EH (cell line): ENCODE measurements around the gene FAXDC2.

ENCODE experiments used
- DNase-seq: peaks from one replicate; pipeline ENCODE4 v3.0.0-alpha.2; 2015; ENCODE audit warnings: low read depth

FAXDC2 gene

GRCh38 chr5:154850255-154851062 is at the start of gene FAXDC2:
Gene FAXDC2, minus strand, starts transcription at chr5:154850603. Its CDS starts 12,425 bp downstream, at chr5:154838178.
- peak; percentile 85 for DNase-seq

- DNase-seq, result peak; percentile 16
Measured at GRCh38 chr5:154900066-154900465, 49.7 kb upstream of the FAXDC2 start.

- no peak for DNase-seq
Measured at GRCh38 chr5:154899151-154899816, 48.9 kb upstream of the FAXDC2 start.

GRCh38 chr5:154898210-154898609 is 47.8 kb upstream of the FAXDC2 start:
- DNase-seq, result no peak

GRCh38 chr5:154896562-154897165 is 46.3 kb upstream of the FAXDC2 start:
- no peak for DNase-seq

GRCh38 chr5:154895606-154896561 is 45.5 kb upstream of the FAXDC2 start:
- no peak for DNase-seq

- no peak for DNase-seq
Measured at GRCh38 chr5:154893381-154893780, 43.0 kb upstream of the FAXDC2 start.

GRCh38 chr5:154892369-154892771 is 42.0 kb upstream of the FAXDC2 start:
- DNase-seq, result no peak

GRCh38 chr5:154885439-154885838 is 35.0 kb upstream of the FAXDC2 start:
- DNase-seq, result no peak

- DNase-seq, result no peak
Measured at GRCh38 chr5:154884424-154884823, 34.0 kb upstream of the FAXDC2 start.

GRCh38 chr5:154881986-154882385 is 31.6 kb upstream of the FAXDC2 start:
- no peak for DNase-seq

- DNase-seq, result no peak
Measured at GRCh38 chr5:154878642-154879335, 28.4 kb upstream of the FAXDC2 start.

- DNase-seq, result no peak
Measured at GRCh38 chr5:154873791-154874331, 23.5 kb upstream of the FAXDC2 start.

- no peak for DNase-seq
Measured at GRCh38 chr5:154871734-154872133, 21.3 kb upstream of the FAXDC2 start.

GRCh38 chr5:154868702-154869101 is 18.3 kb upstream of the FAXDC2 start:
- DNase-seq, result peak; percentile 26

- DNase-seq, result peak; percentile 34
Measured at GRCh38 chr5:154866841-154867240, 16.4 kb upstream of the FAXDC2 start.

- DNase-seq, result no peak
Measured at GRCh38 chr5:154865466-154866184, 15.2 kb upstream of the FAXDC2 start.

- DNase-seq, result peak; percentile 21
Measured at GRCh38 chr5:154863291-154864080, 13.1 kb upstream of the FAXDC2 start.

GRCh38 chr5:154862766-154863165 is 12.4 kb upstream of the FAXDC2 start:
- DNase-seq, result no peak
